Natural killer cell (primary cell): ENCODE results near the gene SERTAD3. TPM values are rescaled to one million over a fixed set of nuclear protein-coding genes. Genes with fewer than 3 reads are reported as not detected.

Source experiments
- ATAC-seq, 3 donors: fragments of 150-1000 bp in 2 of 3; fragments of 200-7000 bp in 1 of 3; cut with Tn5 transposase; 1 replicate in 1 of 3; 2 replicates in 2 of 3; pipeline ENCODE4 v1.10.0; 2021; ENCODE audit warnings: mild to moderate bottlenecking in 2 of 3, moderate library complexity in 2 of 3
- DNase-seq, 2 donors: peaks; one replicate each; pipeline versions ENCODE4 v3.0.0 to v3.0.0-alpha.2; 2013 to 2021; ENCODE audit warnings: mixed read lengths in 1 of 2
- H3K27ac ChIP-seq: one replicate; pipeline ENCODE4 v1.5.1; 2013; ENCODE audit warnings: mild to moderate bottlenecking, low read length
- H3K27me3 ChIP-seq: one replicate; pipeline ENCODE4 v1.6.1; 2013; ENCODE audit warnings: low read length; ENCODE audit not compliant: control insufficient read depth, insufficient read depth
- H3K36me3 ChIP-seq: one replicate; pipeline ENCODE4 v1.6.1; 2013; ENCODE audit warnings: low read length; ENCODE audit not compliant: control insufficient read depth, insufficient read depth
- H3K4me1 ChIP-seq: one replicate; pipeline ENCODE4 v1.6.1; 2013; ENCODE audit warnings: low read length; ENCODE audit not compliant: control insufficient read depth, insufficient read depth
- H3K4me3 ChIP-seq: one replicate; pipeline ENCODE4 v1.5.1; 2013; ENCODE audit warnings: low read length
- H3K9me3 ChIP-seq: one replicate; pipeline ENCODE4 v1.6.1; 2013; ENCODE audit warnings: low read length; ENCODE audit not compliant: control insufficient read depth, insufficient read depth
- H3K27ac Mint-ChIP-seq, 2 donors: one replicate each; pipeline ENCODE4 v1.8.0; 2022; ENCODE audit warnings: mild to moderate bottlenecking in 2 of 2, mixed read lengths in 2 of 2, moderate library complexity in 1 of 2
- H3K27me3 Mint-ChIP-seq, 2 donors: one replicate each; pipeline ENCODE4 v1.8.0; 2022; ENCODE audit warnings: low read depth in 2 of 2, mixed read lengths in 2 of 2
- H3K36me3 Mint-ChIP-seq: one replicate; pipeline ENCODE4 v1.8.0; 2022; ENCODE audit warnings: mixed read lengths
- H3K4me1 Mint-ChIP-seq, 2 donors: one replicate each; pipeline ENCODE4 v1.8.0; 2022; ENCODE audit warnings: mixed read lengths in 2 of 2
- H3K4me3 Mint-ChIP-seq: one replicate; pipeline ENCODE4 v1.8.0; 2022; ENCODE audit warnings: mild to moderate bottlenecking, moderate library complexity, mixed read lengths
- H3K9me3 Mint-ChIP-seq, 2 donors: one replicate each; pipeline ENCODE4 v1.8.0; 2022; ENCODE audit warnings: mixed read lengths in 2 of 2
- WGBS: methylation state at CpG from one replicate; pipeline ENCODE4 v1.1.7; 2013; ENCODE audit warnings: missing lambda C conversion rate; ENCODE audit not compliant: insufficient coverage; 5-methylcytosine and 5-hydroxymethylcytosine counted together
- intact Hi-C: fragments of 100-400 bp; cut with micrococcal nuclease; formaldehyde crosslinking; loops from one replicate; pipeline ENCODE4 v1.14.2; 2022
- total RNA-seq, 4 donors: library from RNA; stranded (reverse); fragments of 120-200 nt in 1 of 4; gene quantifications; one replicate each; pipeline versions ENCODE4 v1.2.3 to v1.2.4, GENCODE V29; 2013 to 2022
- TF ChIP-seq, protein P1 (sequence below): fragments of 200-600 bp; IDR thresholded peaks from one replicate; pipeline ENCODE4 v1.8.0; 2022; ENCODE audit warnings: antibody characterized with exemption

The SERTAD3 gene
- total RNA-seq, 3 donors from 2014 or later (not counting 1 experiment from before 2014, with no cell fraction given): 57.3 to 102 (median 83.3) TPM

GRCh38 chr19:40466985-40467734 is 23.0 kb upstream of the SERTAD3 start, which contains the start of gene SPTBN4:
TSS of gene SPTBN4 (plus strand) at chr19:40467001. CDS start at chr19:40472622, 5,621 bp downstream.
- Histone ChIP-seq H3K4me1 (peaks cover 32% of the 10 kb centered on the region), H3K27ac (peak within 1 kb of the TSS; percentile 81), H3K27me3 (peaks cover 6% of the 10 kb centered on the region), H3K9me3 (no peaks in the 10 kb centered on the region), H3K4me3 (peak within 1 kb of the TSS; percentile 70), H3K36me3 (no peaks in the 10 kb centered on the region)
- Mint-ChIP-seq H3K27me3 (peaks cover 8 to 13% of the 10 kb centered on the region in 2 donors), H3K36me3 (no peaks in the 10 kb centered on the region), H3K4me1 (peaks cover 23 to 26% of the 10 kb centered on the region in 2 donors), H3K9me3 (no peaks in the 10 kb centered on the region), H3K27ac (peak within 1 kb of the TSS; percentile 88 to 93), H3K4me3 (peak within 1 kb of the TSS; percentile 84)
- intact Hi-C loops: loop anchor here (1.0 to 10.0 kb wide), 9 partner anchors 23 to 861 kb away; partner anchors contain the start of genes C19orf47, MIA, PLD3 and RAB4B
- 4% methylated on average over 80 of the region's 87 CpGs for WGBS
- DNase-seq (peak in 1 of 2 donors; percentile 30), ATAC-seq (no peak)
- TF ChIP-seq, protein P1, sequence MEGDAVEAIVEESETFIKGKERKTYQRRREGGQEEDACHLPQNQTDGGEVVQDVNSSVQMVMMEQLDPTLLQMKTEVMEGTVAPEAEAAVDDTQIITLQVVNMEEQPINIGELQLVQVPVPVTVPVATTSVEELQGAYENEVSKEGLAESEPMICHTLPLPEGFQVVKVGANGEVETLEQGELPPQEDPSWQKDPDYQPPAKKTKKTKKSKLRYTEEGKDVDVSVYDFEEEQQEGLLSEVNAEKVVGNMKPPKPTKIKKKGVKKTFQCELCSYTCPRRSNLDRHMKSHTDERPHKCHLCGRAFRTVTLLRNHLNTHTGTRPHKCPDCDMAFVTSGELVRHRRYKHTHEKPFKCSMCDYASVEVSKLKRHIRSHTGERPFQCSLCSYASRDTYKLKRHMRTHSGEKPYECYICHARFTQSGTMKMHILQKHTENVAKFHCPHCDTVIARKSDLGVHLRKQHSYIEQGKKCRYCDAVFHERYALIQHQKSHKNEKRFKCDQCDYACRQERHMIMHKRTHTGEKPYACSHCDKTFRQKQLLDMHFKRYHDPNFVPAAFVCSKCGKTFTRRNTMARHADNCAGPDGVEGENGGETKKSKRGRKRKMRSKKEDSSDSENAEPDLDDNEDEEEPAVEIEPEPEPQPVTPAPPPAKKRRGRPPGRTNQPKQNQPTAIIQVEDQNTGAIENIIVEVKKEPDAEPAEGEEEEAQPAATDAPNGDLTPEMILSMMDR: no peak

DNA sequence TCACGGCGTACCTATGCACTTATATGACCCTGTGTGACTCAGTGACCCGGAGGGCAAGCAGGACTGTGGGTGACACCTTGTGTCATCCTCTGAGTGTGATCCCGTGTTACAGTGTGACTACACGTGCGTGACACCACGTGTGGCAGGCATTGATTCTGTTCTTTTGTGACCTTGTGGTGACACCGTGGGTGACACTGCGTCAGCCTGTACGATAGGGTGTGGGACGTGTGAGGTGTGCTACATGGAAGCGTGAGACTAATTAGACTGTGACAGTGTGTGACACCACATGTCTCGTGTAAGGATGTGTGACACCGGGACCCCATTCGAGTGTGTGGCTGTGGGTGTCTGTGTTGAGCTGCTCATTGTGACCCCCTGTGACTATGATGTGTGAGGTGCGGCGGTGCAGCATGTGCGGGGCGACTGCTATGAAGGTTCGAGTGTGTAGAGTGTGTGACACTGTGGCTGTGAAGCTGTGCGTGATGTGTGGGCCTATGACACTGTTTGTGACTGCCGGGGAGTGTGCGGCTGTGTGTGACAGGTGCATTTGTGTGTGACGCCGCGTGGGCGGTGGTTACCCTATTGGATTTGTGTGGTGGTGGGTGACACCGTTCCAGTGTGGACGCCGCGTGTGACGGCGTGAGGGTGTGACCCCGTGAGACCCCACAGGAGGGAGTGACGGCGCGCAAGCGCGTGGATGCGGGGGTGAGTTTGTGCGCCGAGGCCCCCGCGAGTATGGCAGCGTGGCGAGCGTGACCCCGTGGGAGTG is 22.3 kb upstream of the SERTAD3 start:
- Histone ChIP-seq H3K27me3 (peaks cover 6% of the 10 kb centered on the region), H3K9me3 (no peaks in the 10 kb centered on the region), H3K36me3 (no peaks in the 10 kb centered on the region), H3K4me1 (peaks cover 37% of the 10 kb centered on the region), H3K4me3 (peak overlapping the region; percentile 70), H3K27ac (peak overlapping the region; percentile 81)
- Mint-ChIP-seq H3K4me3 (peak overlapping the region; percentile 84), H3K4me1 (peaks cover 23 to 26% of the 10 kb centered on the region in 2 donors), H3K27ac (peak overlapping the region; percentile 88 to 93), H3K27me3 (peaks cover 8 to 13% of the 10 kb centered on the region in 2 donors), H3K9me3 (no peaks in the 10 kb centered on the region), H3K36me3 (no peaks in the 10 kb centered on the region)
- 6% methylated on average over 48 of the region's 48 CpGs for WGBS
- intact Hi-C loops: loop anchor here (1.0 to 10.0 kb wide), 9 partner anchors 22 to 862 kb away; partner anchors contain the start of genes C19orf47, MIA, PLD3 and RAB4B
- DNase-seq: peak; percentile 88 to 94
- ATAC-seq: peak; percentile 68 to 81 (median 68)
- TF ChIP-seq, protein P1: no peak

- H3K4me3 ChIP-seq: peak within 1 kb of the TSS; percentile 70
- DNase-seq: peak; percentile 100
- ATAC-seq: peak; percentile 62 to 87 (median 69)
- no peaks in the 10 kb centered on the region for H3K9me3 Mint-ChIP-seq
- H3K27me3 Mint-ChIP-seq: peaks cover 8 to 13% of the 10 kb centered on the region in 2 donors
- TF ChIP-seq, protein P1: no peak
- peak within 1 kb of the TSS; percentile 88 to 93 for H3K27ac Mint-ChIP-seq
- no peaks in the 10 kb centered on the region for H3K36me3 ChIP-seq
- H3K27me3 ChIP-seq: peaks cover 6% of the 10 kb centered on the region
- H3K36me3 Mint-ChIP-seq: no peaks in the 10 kb centered on the region
- peak within 1 kb of the TSS; percentile 81 for H3K27ac ChIP-seq
- under 1% methylated on average over 54 of the region's 54 CpGs for whole genome bisulfite sequencing
- H3K4me1 ChIP-seq: peaks cover 37% of the 10 kb centered on the region
- peak within 1 kb of the TSS; percentile 84 for H3K4me3 Mint-ChIP-seq
- H3K4me1 Mint-ChIP-seq: peaks cover 23 to 26% of the 10 kb centered on the region in 2 donors
- no peaks in the 10 kb centered on the region for H3K9me3 ChIP-seq
- intact Hi-C loops: loop anchor here (1.0 to 10.0 kb wide), 9 partner anchors 21 to 863 kb away; partner anchors contain the start of genes C19orf47, MIA, PLD3 and RAB4B
Observed at GRCh38 chr19:40465557-40466218, 21.6 kb upstream of the SERTAD3 start, which contains the start of gene BLVRB. TSS of gene BLVRB (minus strand) at chr19:40465745. CDS start at chr19:40465688, 57 bp downstream.
